Breast epithelium (tissue), 3 donors: ENCODE data around the gene GPT2.

Source experiments
- CTCF ChIP-seq, 3 donors: fragments of 450-650 bp; IDR thresholded peaks; one replicate each; pipeline ENCODE4 v1.5.1; 2016 to 2017; ENCODE audit warnings: antibody characterized with exemption in 3 of 3, mild to moderate bottlenecking in 3 of 3, moderate library complexity in 3 of 3
- POLR2A ChIP-seq: fragments of 450-650 bp; IDR thresholded peaks from one replicate; pipeline ENCODE4 v1.6.1; 2016; ENCODE audit warnings: antibody characterized with exemption, mild to moderate bottlenecking, moderate library complexity
- POLR2AphosphoS5 ChIP-seq, 3 donors: sonication (generic); formaldehyde crosslinking; IDR thresholded peaks; one replicate each; pipeline ENCODE4 v1.6.1; 2017; ENCODE audit warnings: antibody characterized with exemption in 3 of 3

- TF ChIP-seq CTCF (IDR thresholded peaks at IDR 0.05) = no peak
- TF ChIP-seq POLR2A = no peak
- TF ChIP-seq POLR2AphosphoS5 (IDR thresholded peaks at IDR 0.05) = no peak
Observed at GRCh38 chr16:46937536-46937935, 53.4 kb downstream of the GPT2 start.
